Naive B cell (primary cell): ENCODE measurements around the gene IGFN1. TPM values are rescaled to one million over a fixed set of nuclear protein-coding genes. Genes with fewer than 3 reads are reported as not detected.
A peak's percentile ranks its signal among the peaks of the same experiment; 100 is the strongest.

Experiments
- ATAC-seq, 2 donors: fragments of 150-1000 bp; cut with Tn5 transposase; 2 replicates each; pipeline ENCODE4 v1.10.0; 2021; ENCODE audit warnings: low read depth in 2 of 2, mild to moderate bottlenecking in 2 of 2, moderate library complexity in 2 of 2
- DNase-seq: peaks from one replicate; pipeline ENCODE4 v3.0.0; 2022
- H3K27ac Mint-ChIP-seq, 6 donors: one replicate each; pipeline ENCODE4 v1.8.0; 2020 to 2022; ENCODE audit warnings: mild to moderate bottlenecking in 6 of 6, mixed read lengths in 6 of 6, moderate library complexity in 5 of 6, inconsistent platforms in 2 of 6
- H3K27me3 Mint-ChIP-seq, 3 donors: one replicate each; pipeline ENCODE4 v1.8.0; 2021 to 2022; ENCODE audit warnings: mixed read lengths in 3 of 3, mild to moderate bottlenecking in 1 of 3
- H3K36me3 Mint-ChIP-seq, 2 donors: one replicate each; pipeline ENCODE4 v1.8.0; 2020 to 2022; ENCODE audit warnings: mixed read lengths in 2 of 2, inconsistent platforms in 1 of 2, mild to moderate bottlenecking in 1 of 2
- H3K4me1 Mint-ChIP-seq, 3 donors: one replicate each; pipeline ENCODE4 v1.8.0; 2020 to 2022; ENCODE audit warnings: mixed read lengths in 3 of 3, inconsistent platforms in 1 of 3, mild to moderate bottlenecking in 1 of 3, moderate library complexity in 1 of 3
- H3K4me3 Mint-ChIP-seq, 8 donors: one replicate each; pipeline ENCODE4 v1.8.0; 2020 to 2022; ENCODE audit warnings: mild to moderate bottlenecking in 8 of 8, mixed read lengths in 8 of 8, moderate library complexity in 8 of 8, inconsistent platforms in 2 of 8
- H3K9me3 Mint-ChIP-seq, 7 donors: one replicate each; pipeline ENCODE4 v1.8.0; 2020 to 2022; ENCODE audit warnings: mixed read lengths in 7 of 7, mild to moderate bottlenecking in 5 of 7, inconsistent platforms in 2 of 7, moderate library complexity in 1 of 7
- polyA plus RNA-seq, 6 donors: library from polyadenylated mRNA; unstranded; fragments of 300-500 nt; fragmentation: Illumina TruSeq; gene quantifications; one replicate each; pipeline ENCODE4 v1.2.3, GENCODE V29; 2021; ENCODE audit warnings: low read depth in 6 of 6

The IGFN1 gene
- polyA plus RNA-seq, 6 donors from 2014 or later = not detected

- ATAC-seq = no peak
- Mint-ChIP-seq H3K27me3 (peaks cover 52 to 72% (median 56%) of the 10 kb centered on the region in 3 donors), H3K4me1 (no peaks in the 10 kb centered on the region), H3K9me3 (no peaks in the 10 kb centered on the region), H3K36me3 (no peaks in the 10 kb centered on the region), H3K4me3 (no peak overlapping the region), H3K27ac (no peak overlapping the region)
- no peak for DNase-seq
These were observed 73.9 kb downstream of the IGFN1 start for GRCh38 chr1:201264554-201264953.

GRCh38 chr1:201265756-201266155 lies 75.1 kb downstream of the IGFN1 start:
- no peaks in the 10 kb centered on the region for H3K4me1 Mint-ChIP-seq
- DNase-seq (no peak), ATAC-seq (no peak)
- no peak overlapping the region for H3K27ac Mint-ChIP-seq
- H3K9me3 Mint-ChIP-seq = no peaks in the 10 kb centered on the region
- H3K4me3 Mint-ChIP-seq = no peak overlapping the region
- peaks cover 55 to 73% (median 59%) of the 10 kb centered on the region in 3 donors for H3K27me3 Mint-ChIP-seq
- no peaks in the 10 kb centered on the region for H3K36me3 Mint-ChIP-seq

- Mint-ChIP-seq H3K4me3 (no peak overlapping the region), H3K36me3 (no peaks in the 10 kb centered on the region), H3K9me3 (no peaks in the 10 kb centered on the region), H3K27me3 (peaks cover 49 to 68% (median 54%) of the 10 kb centered on the region in 3 donors), H3K27ac (peak overlapping the region in 1 of 6 donors; percentile 91), H3K4me1 (no peaks in the 10 kb centered on the region)
- ATAC-seq = no peak
- DNase-seq = no peak
These were observed 75.7 kb downstream of the IGFN1 start for GRCh38 chr1:201266276-201266675.

- Mint-ChIP-seq H3K27me3 (peaks cover 45 to 63% (median 49%) of the 10 kb centered on the region in 3 donors), H3K36me3 (no peaks in the 10 kb centered on the region), H3K4me1 (no peaks in the 10 kb centered on the region), H3K4me3 (no peak overlapping the region), H3K27ac (peak overlapping the region in 1 of 6 donors; percentile 48), H3K9me3 (no peaks in the 10 kb centered on the region)
- DNase-seq = no peak
- no peak for ATAC-seq
These were observed 76.2 kb downstream of the IGFN1 start for GRCh38 chr1:201266774-201267173.

GRCh38 chr1:201267481-201268229 lies 77.0 kb downstream of the IGFN1 start:
- no peak for DNase-seq
- Mint-ChIP-seq H3K27me3 (peaks cover 44 to 62% (median 48%) of the 10 kb centered on the region in 3 donors), H3K27ac (no peak overlapping the region), H3K36me3 (no peaks in the 10 kb centered on the region), H3K9me3 (no peaks in the 10 kb centered on the region), H3K4me3 (no peak overlapping the region), H3K4me1 (no peaks in the 10 kb centered on the region)
- no peak for ATAC-seq

- no peaks in the 10 kb centered on the region for H3K4me1 Mint-ChIP-seq
- no peak overlapping the region for H3K4me3 Mint-ChIP-seq
- peaks cover 35 to 55% (median 50%) of the 10 kb centered on the region in 3 donors for H3K27me3 Mint-ChIP-seq
- H3K9me3 Mint-ChIP-seq = no peaks in the 10 kb centered on the region
- DNase-seq (no peak), ATAC-seq (no peak)
- H3K36me3 Mint-ChIP-seq = no peaks in the 10 kb centered on the region
- no peak overlapping the region for H3K27ac Mint-ChIP-seq
These were observed 78.1 kb downstream of the IGFN1 start for GRCh38 chr1:201268604-201269151.

- no peaks in the 10 kb centered on the region for H3K36me3 Mint-ChIP-seq
- no peak overlapping the region for H3K27ac Mint-ChIP-seq
- peaks cover 35 to 53% (median 50%) of the 10 kb centered on the region in 3 donors for H3K27me3 Mint-ChIP-seq
- no peak overlapping the region for H3K4me3 Mint-ChIP-seq
- ATAC-seq (no peak), DNase-seq (no peak)
- H3K9me3 Mint-ChIP-seq = no peaks in the 10 kb centered on the region
- H3K4me1 Mint-ChIP-seq = no peaks in the 10 kb centered on the region
These were observed 78.7 kb downstream of the IGFN1 start for GRCh38 chr1:201269281-201269680.

- no peaks in the 10 kb centered on the region for H3K4me1 Mint-ChIP-seq
- no peaks in the 10 kb centered on the region for H3K36me3 Mint-ChIP-seq
- no peak for DNase-seq
- H3K27me3 Mint-ChIP-seq = peaks cover 35 to 52% (median 45%) of the 10 kb centered on the region in 3 donors
- H3K9me3 Mint-ChIP-seq = no peaks in the 10 kb centered on the region
- H3K27ac Mint-ChIP-seq = no peak overlapping the region
- H3K4me3 Mint-ChIP-seq = no peak overlapping the region
- ATAC-seq = no peak
These were observed 79.3 kb downstream of the IGFN1 start for GRCh38 chr1:201269900-201270410.

- H3K27ac Mint-ChIP-seq = peak overlapping the region in 1 of 6 donors; percentile 76
- peaks cover 35 to 47% (median 43%) of the 10 kb centered on the region in 3 donors for H3K27me3 Mint-ChIP-seq
- no peak for DNase-seq
- no peak overlapping the region for H3K4me3 Mint-ChIP-seq
- no peaks in the 10 kb centered on the region for H3K9me3 Mint-ChIP-seq
- H3K36me3 Mint-ChIP-seq = no peaks in the 10 kb centered on the region
- H3K4me1 Mint-ChIP-seq = no peaks in the 10 kb centered on the region
- ATAC-seq = no peak
These were observed 80.2 kb downstream of the IGFN1 start for GRCh38 chr1:201270616-201271390.

- Mint-ChIP-seq H3K4me1 (no peaks in the 10 kb centered on the region), H3K9me3 (no peaks in the 10 kb centered on the region), H3K4me3 (no peak overlapping the region), H3K36me3 (no peaks in the 10 kb centered on the region), H3K27ac (no peak overlapping the region), H3K27me3 (peaks cover 22 to 34% (median 32%) of the 10 kb centered on the region in 3 donors)
- DNase-seq (no peak), ATAC-seq (no peak)
These were observed 82.2 kb downstream of the IGFN1 start for GRCh38 chr1:201272799-201273198.

GRCh38 chr1:201274616-201275252 lies 84.1 kb downstream of the IGFN1 start:
- Mint-ChIP-seq H3K27ac (no peak overlapping the region), H3K4me3 (peak overlapping the region in 1 of 8 donors; percentile 5), H3K27me3 (peaks cover 26 to 30% (median 27%) of the 10 kb centered on the region in 3 donors), H3K4me1 (no peaks in the 10 kb centered on the region), H3K36me3 (no peaks in the 10 kb centered on the region), H3K9me3 (no peaks in the 10 kb centered on the region)
- DNase-seq = no peak
- ATAC-seq = no peak

- Mint-ChIP-seq H3K36me3 (no peaks in the 10 kb centered on the region), H3K27ac (no peak overlapping the region), H3K9me3 (no peaks in the 10 kb centered on the region), H3K27me3 (peaks cover 26 to 29% (median 26%) of the 10 kb centered on the region in 3 donors), H3K4me1 (no peaks in the 10 kb centered on the region), H3K4me3 (peak overlapping the region in 1 of 8 donors; percentile 12)
- no peak for ATAC-seq
- DNase-seq = no peak
These were observed 84.6 kb downstream of the IGFN1 start for GRCh38 chr1:201275253-201275666.

- no peaks in the 10 kb centered on the region for H3K9me3 Mint-ChIP-seq
- DNase-seq = no peak
- H3K4me3 Mint-ChIP-seq = no peak overlapping the region
- no peak overlapping the region for H3K27ac Mint-ChIP-seq
- ATAC-seq = no peak
- H3K36me3 Mint-ChIP-seq = no peaks in the 10 kb centered on the region
- peaks cover 29 to 38% (median 31%) of the 10 kb centered on the region in 3 donors for H3K27me3 Mint-ChIP-seq
- H3K4me1 Mint-ChIP-seq = no peaks in the 10 kb centered on the region
These were observed 86.3 kb downstream of the IGFN1 start for GRCh38 chr1:201276891-201277290.
